ENCODE data around the gene PCP4L1.

PCP4L1 gene

GRCh38 chr1:161285113-161285512 lies 26.6 kb downstream of the PCP4L1 start:
- H3K27ac ChIP-seq = no peak overlapping the region
- TF ChIP-seq CTCF (IDR thresholded peaks at IDR 0.05) = no peak

- no peak overlapping the region for H3K27ac ChIP-seq
- TF ChIP-seq CTCF (IDR thresholded peaks at IDR 0.05) (no peak), ZFX (IDR thresholded peaks at IDR 0.05; ENCODE audit: borderline replicate concordance) (no peak)
Observed at GRCh38 chr1:161285521-161285920, 27.0 kb downstream of the PCP4L1 start.

GRCh38 chr1:161287482-161288054 lies 29.0 kb downstream of the PCP4L1 start:
- TF ChIP-seq CTCF (IDR thresholded peaks at IDR 0.05) (no peak), ZFX (IDR thresholded peaks at IDR 0.05; ENCODE audit: borderline replicate concordance) (no peak)
- H3K27ac ChIP-seq = no peak overlapping the region

GRCh38 chr1:161290779-161291178 lies 32.2 kb downstream of the PCP4L1 start:
- TF ChIP-seq CTCF (IDR thresholded peaks at IDR 0.05) (no peak), ZFX (IDR thresholded peaks at IDR 0.05; ENCODE audit: borderline replicate concordance) (no peak)
- no peak overlapping the region for H3K27ac ChIP-seq

GRCh38 chr1:161297415-161297814 lies 38.9 kb downstream of the PCP4L1 start:
- no peak for TF ChIP-seq CTCF (IDR thresholded peaks at IDR 0.05)
- TF ChIP-seq ZFX (IDR thresholded peaks at IDR 0.05; ENCODE audit: borderline replicate concordance) = no peak
- no peak overlapping the region for H3K27ac ChIP-seq

- no peak for TF ChIP-seq CTCF (IDR thresholded peaks at IDR 0.05)
- TF ChIP-seq ZFX (IDR thresholded peaks at IDR 0.05; ENCODE audit: borderline replicate concordance) = no peak
- H3K27ac ChIP-seq = no peak overlapping the region
Observed at GRCh38 chr1:161298116-161298515, 39.6 kb downstream of the PCP4L1 start.

GRCh38 chr1:161299347-161299746 lies 40.8 kb downstream of the PCP4L1 start:
- TF ChIP-seq CTCF (IDR thresholded peaks at IDR 0.05) (no peak), ZFX (IDR thresholded peaks at IDR 0.05; ENCODE audit: borderline replicate concordance) (no peak)
- H3K27ac ChIP-seq = no peak overlapping the region
